Measurements from ENCODE around the gene JPH3.

GRCh38 chr16:87684711-87685404 lies 82.5 kb downstream of the JPH3 start:
- TF ChIP-seq CTCF (IDR thresholded peaks at IDR 0.05; ENCODE audit: low read depth, low read length, poor library complexity, severe bottlenecking) (no peak), EZH2phosphoT487 (IDR thresholded peaks at IDR 0.05; ENCODE audit: borderline replicate concordance, low read length) (no peak)

All from DOHH2 (cell line).